ENCODE results near the gene GPR39. TPM values are rescaled to one million over a fixed set of nuclear protein-coding genes. Genes with fewer than 3 reads are reported as not detected.

Gene GPR39
- total RNA-seq, 2 donors from 2014 or later, result 22.1 to 22.3 TPM

DNA sequence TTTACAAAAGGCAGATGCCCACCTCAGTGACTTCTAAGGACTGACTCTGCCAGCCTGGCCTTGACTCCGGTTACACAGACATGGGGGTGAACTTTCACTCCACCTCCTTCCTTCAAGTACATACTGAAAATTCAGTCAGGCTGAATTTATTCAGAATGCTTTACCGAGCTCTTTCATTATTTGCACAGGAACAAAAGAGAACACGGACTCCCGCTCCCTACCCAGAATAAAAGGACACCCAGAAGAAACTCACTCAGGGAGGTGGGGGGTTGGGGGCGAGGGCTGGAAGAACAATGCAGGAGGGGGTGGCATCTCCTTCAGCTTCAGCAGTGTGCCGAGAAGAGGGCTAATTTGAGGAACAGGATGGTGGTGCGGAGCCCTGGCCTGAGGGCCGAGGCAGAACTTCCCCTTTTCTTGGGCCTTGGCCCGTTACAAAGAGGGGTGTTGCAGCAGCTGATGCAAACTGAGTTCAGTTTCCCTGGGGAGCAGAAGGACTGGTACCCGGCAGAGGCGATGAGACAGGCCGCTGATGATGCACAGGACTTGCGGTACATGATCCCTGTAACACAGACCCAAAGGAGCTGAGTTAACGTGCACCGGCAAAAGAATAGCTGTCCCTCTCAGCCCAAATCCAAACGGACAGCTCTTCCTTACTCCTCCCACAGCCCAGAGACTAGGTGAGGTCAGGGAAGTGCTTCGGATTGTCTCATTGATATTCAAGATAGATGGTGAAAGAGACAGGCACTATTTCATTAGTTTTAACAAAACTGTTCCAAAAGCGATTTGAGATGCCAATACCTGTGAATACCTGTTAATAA lies 229.3 kb downstream of the GPR39 start:
- ATAC-seq, result no peak

GRCh38 chr2:132646540-132647108 lies 230.0 kb downstream of the GPR39 start:
- ATAC-seq (no peak), DNase-seq (no peak)
- intact Hi-C loops (cut with DNase I, micrococcal nuclease), result no loop called here

More for the DNA sequence above, 229.3 kb downstream of the GPR39 start:
- intact Hi-C loops (cut with DNase I, micrococcal nuclease), result no loop called here
- no peak for DNase-seq

GRCh38 chr2:132651115-132652045 lies 234.8 kb downstream of the GPR39 start:
- no peak for ATAC-seq
- intact Hi-C loops (cut with DNase I, micrococcal nuclease), result no loop called here
- DNase-seq, result no peak

DNA sequence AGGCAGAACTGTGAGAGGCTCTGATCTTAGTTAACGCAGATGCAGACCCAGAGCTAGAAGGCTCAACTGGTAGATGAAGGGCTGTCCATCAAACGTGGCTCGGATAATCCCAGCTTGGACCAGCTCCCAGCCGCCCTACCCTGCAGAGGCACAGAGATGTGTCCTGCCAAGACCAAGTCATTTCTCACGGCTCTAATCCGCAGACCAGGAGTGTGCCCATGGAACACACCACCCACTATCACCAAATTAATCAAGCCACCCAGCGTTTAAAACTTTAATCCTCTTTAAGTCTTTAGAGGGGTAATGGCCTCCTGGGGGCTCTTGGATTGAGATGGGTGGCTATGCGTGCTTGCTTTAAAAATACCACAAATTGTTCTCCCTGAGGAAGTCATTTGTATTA lies 235.9 kb downstream of the GPR39 start:
- ATAC-seq, result no peak
- DNase-seq, result no peak
- intact Hi-C loops (cut with DNase I, micrococcal nuclease), result no loop called here

GRCh38 chr2:132654335-132654734 lies 237.7 kb downstream of the GPR39 start:
- intact Hi-C loops (cut with DNase I, micrococcal nuclease), result no loop called here
- DNase-seq (no peak), ATAC-seq (no peak)

DNA sequence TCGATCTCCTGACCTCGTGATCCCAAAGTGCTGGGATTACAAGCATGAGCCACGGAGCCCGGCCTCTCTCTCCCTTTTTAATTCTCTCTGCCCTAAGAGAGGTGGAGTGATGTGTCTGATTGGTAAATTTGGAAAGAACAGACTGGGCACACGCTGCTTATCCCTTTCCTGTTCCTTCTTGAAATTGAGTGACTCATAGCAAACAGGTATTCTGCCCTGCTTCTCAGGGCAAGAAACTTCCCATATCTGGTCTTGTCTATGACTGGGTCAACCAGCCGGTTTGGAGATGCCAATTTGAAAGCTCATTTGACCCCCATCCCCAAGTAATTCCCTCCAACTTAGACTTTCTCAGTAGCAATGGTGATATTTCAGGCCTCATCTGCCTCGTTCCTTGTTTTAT lies 238.4 kb downstream of the GPR39 start:
- intact Hi-C loops (cut with DNase I, micrococcal nuclease), result no loop called here
- no peak for DNase-seq
- no peak for ATAC-seq

DNA sequence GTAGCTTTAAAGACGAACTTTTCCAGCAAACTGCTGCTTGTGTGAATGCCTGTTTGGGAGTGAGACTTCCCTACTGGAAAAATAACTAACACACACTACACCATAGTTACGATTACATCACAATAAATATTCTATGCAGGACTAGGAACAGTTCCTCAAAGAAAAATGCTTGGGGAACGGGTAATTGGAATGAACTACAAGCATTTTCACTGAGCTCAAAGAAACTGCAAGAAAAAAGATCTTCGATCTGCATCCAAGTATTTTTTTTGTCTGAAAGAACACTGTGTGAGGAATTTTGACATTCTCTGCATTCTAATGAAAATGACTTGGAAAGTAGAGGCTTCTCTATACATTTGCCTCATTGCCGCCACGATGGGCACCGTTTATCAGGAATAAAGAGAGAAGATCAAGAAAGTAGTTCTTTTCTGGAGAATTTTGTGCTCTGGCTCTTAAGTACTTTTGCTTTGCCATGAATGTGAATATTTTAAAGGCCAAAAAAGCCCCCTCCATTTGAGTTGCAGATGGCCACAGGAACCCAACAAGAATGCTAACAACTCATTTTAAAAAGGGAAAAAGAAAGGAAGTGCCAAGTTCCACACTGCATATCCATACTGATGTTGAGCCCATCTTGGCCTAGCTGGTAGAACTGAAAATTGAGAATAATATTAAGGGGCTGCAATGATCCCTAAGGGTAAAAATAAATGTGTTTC lies 239.8 kb downstream of the GPR39 start:
- DNase-seq (no peak), ATAC-seq (no peak)
- intact Hi-C loops (cut with DNase I, micrococcal nuclease), result no loop called here

DNA sequence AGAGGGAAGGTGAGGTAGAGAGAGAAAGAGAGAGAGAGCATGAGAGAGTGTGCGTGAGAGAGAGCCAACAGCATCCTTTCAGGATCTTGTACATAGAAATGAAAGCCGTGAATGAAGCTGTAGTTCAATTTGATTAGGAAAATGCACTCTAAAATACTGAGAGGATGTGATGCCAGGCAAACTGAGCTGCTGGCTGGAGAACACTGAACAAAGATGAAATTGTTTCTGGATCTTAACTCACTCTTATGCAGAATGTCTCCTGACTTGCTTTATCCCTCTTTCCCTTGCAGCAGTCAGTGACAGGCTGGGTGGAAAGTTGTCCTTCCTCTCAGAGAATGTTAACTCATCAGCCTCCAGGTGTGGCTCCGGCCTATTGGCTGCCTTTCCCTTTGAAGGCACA lies 242.7 kb downstream of the GPR39 start:
- ATAC-seq (no peak), DNase-seq (no peak)
- intact Hi-C loops (cut with DNase I, micrococcal nuclease), result no loop called here

- intact Hi-C loops (cut with DNase I, micrococcal nuclease), result no loop called here
- ATAC-seq (no peak), DNase-seq (no peak)
Measured at GRCh38 chr2:132662732-132663131, 246.1 kb downstream of the GPR39 start.

DNA sequence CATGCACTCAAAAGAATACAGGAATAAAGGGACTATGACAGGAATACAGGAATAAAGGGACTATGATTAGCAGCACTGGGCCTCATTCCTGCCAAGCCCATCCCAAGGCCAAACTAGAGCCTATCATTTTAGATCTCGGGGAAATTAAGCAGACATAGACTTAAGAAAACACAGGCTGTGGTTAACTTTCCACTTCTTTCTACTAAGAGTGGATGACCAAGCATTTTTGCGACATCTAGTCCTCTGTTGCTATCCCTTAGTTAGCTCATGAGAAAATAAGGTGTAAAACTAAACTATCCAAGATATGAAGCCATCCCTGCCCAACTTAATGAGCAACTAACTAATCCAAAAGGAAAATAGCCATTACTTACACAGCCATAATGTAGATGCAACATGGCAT lies 247.5 kb downstream of the GPR39 start:
- ATAC-seq (no peak), DNase-seq (no peak)
- intact Hi-C loops (cut with DNase I, micrococcal nuclease), result no loop called here

- DNase-seq, result no peak
- intact Hi-C loops (cut with DNase I, micrococcal nuclease), result no loop called here
- no peak for ATAC-seq
Measured at GRCh38 chr2:132665401-132666140, 249.0 kb downstream of the GPR39 start.

- DNase-seq, result no peak
- intact Hi-C loops (cut with DNase I, micrococcal nuclease), result no loop called here
- no peak for ATAC-seq
Measured at GRCh38 chr2:132667706-132668105, 251.1 kb downstream of the GPR39 start.

- intact Hi-C loops (cut with DNase I, micrococcal nuclease), result no loop called here
- DNase-seq (no peak), ATAC-seq (no peak)
Measured at GRCh38 chr2:132668189-132668823, 251.7 kb downstream of the GPR39 start.

- DNase-seq (peak in 1 of 2 donors; percentile 8), ATAC-seq (peak; percentile 27)
- intact Hi-C loops (cut with DNase I, micrococcal nuclease), result no loop called here
Measured at GRCh38 chr2:132668987-132669907, 252.6 kb downstream of the GPR39 start.

DNA sequence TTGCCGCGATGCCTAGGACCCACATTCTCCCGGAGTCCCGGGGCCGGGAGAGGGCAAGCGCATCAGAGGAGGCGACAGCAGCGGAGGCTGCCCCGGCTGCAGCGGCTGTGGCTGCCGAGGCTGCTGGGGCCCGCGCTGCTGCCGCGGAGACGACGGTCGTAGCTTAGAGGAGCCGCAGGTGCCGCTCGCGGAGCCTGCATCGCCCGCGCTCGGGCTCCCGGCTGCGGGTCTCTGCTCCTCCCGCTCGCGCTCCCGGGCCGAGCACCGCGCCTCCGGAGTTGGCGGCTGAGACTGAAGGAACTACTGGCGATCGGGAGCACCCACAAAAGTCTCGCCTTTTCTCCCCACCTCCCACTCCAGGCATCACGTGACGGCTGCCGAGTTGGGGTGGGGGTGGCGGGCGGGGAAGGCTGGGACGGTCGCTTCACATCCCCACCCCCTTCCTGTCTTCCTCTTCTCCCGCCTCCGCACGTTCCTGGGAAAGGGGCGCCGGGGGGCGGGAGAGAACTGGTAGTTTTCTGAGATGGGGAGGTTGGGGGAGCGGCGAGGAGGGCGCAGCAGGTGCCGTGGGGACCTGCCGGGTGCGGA lies 253.4 kb downstream of the GPR39 start, which contains the start of gene LYPD1:
LYPD1 (minus strand) TSS at position 298 of the 588 bp plus-strand sequence; CDS start at position 25, 273 bp downstream.
- intact Hi-C loops (cut with DNase I, micrococcal nuclease), result no loop called here
- ATAC-seq (peak; percentile 64), DNase-seq (peak in 1 of 2 donors; percentile 9)

DNA sequence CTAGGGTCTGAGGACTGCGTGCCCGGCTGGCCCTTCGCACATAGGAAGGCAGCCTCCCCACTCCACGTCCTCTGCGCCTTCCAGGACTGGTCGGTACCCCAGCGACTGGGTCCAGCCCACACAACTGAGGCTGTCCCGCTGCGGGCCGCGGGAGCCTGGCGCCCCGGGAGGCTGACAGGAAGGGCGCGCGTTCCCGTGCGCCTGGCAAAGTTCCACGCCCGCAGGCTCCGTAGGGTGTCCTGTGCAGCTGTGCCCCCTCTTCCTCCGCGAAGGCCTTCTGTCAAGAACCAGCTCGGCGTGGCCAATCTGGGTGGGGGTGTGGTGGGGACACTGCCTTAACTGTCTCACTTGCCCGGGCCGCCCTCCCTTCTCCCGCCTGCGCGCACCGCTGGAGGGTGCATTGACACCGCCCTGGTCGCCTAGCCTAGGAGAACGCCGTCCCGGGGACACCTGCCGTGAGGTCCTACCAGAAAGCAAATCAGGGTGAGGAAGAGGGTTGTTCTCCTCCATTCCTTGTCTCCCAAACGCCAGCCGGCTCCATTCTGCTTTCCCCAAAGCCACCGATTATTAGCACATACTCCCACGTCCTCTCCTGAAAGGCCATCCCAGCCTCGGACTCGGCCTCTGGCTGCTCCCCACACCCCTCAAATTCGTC lies 254.0 kb downstream of the GPR39 start:
- ATAC-seq, result peak; percentile 56
- DNase-seq, result peak in 1 of 2 donors; percentile 20
- intact Hi-C loops (cut with DNase I, micrococcal nuclease), result no loop called here

Data from left colon (tissue), 2 donors.